KG1 (cell line): ENCODE measurements around the gene CFAP68.
A peak's percentile ranks its signal among the peaks of the same experiment; 100 is the strongest.

Experiments
- DNase-seq: peaks from one replicate; lab custom pipeline; 2025; lab: John Stamatoyannopoulos, UW

The CFAP68 gene, protein sequence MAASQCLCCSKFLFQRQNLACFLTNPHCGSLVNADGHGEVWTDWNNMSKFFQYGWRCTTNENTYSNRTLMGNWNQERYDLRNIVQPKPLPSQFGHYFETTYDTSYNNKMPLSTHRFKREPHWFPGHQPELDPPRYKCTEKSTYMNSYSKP

DNA sequence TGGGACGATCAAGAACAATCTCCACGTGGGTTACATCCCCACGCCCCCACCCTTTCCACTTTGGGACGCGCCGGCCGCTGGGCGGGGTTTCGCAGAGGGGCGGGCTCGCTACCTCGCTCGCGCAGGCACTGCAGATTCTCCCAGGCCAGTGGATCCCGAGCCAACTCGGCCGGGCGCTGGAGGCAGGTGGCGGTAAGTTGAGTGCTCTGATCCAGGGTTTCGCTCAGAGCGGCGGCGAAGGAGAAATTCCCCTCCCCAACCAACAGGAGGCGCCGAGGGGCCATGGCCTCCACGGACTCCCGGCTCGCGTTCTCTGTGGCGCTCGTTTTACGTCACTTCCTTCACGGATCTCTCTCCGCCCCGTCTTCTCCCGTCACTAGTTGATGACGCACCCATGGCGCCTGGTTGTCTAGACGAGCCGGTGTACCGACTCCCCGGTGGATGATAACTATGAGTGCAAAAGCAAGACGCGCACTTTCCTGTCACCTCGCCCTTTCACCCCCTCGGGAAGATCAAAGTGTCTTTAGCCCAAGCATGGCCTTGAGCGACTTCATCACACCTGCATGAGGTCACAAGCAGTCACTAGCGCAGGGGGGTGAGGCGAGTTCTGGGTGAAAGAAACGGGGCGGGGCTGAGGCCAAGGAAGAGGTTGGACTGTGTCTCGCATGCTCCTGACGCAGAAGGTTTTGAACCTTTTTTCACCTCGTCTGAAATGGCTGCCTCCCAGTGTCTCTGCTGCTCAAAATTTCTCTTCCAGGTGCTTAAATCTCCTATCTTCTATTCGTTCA, at the start of gene CFAP68, which contains the start of gene FDXACB1:
TSS of gene CFAP68 (plus strand) at position 693 of the 788 bp plus-strand sequence. CDS start at position 713, 20 bp downstream.
TSS of gene FDXACB1 (minus strand) at position 317 of the 788 bp plus-strand sequence. CDS start at position 284, 33 bp downstream.
- DNase-seq, result peak; percentile 100

DNA sequence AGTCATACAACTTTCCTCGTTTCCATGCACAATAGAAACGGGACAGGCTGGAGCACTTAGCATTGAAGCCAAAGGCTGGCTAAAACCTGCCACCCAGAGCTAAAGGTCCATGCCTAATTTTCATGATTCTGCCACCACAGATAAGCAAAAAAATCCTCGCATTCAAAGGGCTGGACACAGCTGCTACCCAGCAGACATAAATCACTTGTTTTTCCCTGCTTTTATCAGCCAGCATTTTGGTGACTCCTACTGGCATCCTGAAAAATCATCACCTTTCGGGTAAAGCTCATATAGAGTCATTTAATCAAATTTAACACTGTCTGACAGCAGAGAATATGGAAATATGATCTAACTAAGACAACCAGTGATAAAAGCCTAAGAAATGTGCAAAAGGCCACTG, 45.8 kb upstream of the CFAP68 start:
- no peak for DNase-seq

DNA sequence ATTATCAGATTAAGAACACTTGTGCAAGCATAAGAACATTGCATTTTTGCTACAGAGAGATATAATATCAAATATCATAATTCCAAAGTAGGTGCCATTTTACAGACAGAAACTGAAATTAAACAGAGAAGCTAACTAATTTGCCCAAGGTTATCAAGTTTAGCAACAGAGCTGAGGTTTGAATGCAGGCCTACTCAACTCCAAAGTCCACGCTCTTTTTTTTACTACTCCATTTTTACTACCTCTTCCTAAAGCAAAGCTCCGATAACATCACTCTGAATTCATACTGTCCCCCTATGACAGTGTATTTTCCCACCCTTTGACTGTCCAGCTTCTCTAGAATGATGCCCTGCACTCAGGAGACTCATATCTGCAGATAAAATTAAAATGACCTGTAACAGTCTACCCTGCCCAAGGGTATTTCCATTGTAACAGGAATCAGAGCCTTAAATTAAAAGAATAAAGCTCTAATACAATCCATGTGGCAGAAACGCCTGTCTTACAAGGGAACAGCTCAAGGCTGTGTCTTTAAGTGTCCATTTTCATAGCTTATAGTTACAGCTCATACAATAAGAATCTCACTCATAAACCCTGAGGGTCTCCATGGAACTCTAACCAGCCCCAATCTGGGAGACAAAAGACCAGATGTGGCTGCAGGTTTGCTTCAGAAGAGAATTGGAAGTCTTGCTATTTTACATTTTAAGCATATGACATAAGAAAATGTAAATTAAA, 44.7 kb upstream of the CFAP68 start:
- no peak for DNase-seq

DNA sequence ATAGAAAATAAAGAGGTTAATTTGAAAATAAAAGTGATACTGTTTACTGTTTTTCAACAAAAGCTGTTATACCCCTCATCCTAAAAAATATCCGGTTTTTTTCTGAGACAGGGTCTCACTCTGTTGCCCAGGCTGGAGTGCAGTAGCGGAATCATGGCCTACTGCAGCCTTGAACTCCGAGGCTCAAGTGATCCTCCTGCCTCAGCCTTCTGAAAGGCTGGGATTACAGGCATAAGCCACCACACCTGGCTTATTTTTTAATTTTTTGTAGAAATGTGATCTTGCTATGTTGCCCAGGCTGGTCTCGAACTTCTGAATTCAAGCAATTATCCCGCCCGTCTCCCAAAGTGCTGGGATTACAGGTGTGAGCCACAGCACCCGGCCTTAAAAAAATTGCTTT, 43.7 kb upstream of the CFAP68 start:
- no peak for DNase-seq

DNA sequence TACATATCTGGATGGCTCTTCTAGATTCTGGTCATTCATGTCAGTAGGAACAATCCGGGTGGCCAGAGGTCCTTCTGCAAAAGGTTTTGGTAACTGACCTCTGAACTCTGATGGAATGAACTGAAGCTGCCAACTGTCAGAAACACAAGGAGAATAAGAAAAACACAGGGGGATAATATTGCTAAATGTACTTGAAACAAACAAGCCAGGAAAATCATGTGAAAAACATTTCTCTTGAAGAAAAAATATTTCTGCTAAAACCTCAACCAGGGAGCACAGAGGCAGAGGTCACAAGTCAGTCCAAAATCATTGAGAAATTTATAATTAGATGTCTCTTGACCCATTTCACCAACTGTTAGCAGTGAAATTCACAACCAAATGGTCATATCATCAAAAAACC, 43.2 kb upstream of the CFAP68 start:
- DNase-seq, result no peak

DNA sequence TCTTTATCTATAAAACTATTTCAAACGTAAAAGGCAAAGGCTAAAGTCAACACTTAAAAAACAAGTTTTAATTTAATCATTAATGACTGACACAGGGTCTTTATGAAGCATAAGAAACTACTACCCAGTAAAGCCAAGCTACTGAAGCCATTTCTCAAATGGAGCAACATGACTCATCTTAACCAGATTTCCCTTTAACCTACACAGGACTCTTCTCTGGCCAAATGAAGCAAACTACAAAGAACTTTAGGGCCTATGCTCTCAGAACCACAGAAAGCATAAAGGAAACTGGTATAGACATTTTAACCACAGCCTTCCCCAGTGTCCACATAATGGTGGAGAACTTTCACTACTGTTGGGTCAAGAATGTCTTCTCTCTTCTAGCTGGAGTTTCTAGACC, 42.6 kb upstream of the CFAP68 start:
- DNase-seq, result peak; percentile 16

DNA sequence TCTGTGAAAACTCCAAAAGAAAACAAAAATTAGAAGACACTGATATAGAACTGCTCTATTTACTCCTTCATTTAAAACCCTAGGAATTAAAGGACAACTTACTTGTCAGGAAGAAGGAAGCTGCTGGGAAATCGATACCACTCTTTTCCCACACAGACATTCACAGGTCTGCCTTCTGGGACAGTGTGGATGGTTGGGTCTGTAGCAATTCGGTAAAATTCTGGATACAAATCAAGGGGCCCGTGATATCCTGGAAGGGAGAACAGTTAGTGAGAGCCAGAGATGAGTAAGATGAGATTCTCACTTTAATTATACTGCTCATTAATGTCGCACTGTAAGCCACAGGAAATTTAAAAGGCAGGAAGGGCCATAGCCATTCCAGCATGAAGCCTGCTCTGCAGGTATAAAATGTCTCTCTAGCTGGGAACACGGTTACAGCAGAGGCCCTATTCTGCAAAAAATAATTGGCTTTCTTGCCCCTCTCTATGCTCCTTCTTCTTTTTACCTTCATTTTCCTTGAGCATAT, 41.9 kb upstream of the CFAP68 start:
- no peak for DNase-seq

DNA sequence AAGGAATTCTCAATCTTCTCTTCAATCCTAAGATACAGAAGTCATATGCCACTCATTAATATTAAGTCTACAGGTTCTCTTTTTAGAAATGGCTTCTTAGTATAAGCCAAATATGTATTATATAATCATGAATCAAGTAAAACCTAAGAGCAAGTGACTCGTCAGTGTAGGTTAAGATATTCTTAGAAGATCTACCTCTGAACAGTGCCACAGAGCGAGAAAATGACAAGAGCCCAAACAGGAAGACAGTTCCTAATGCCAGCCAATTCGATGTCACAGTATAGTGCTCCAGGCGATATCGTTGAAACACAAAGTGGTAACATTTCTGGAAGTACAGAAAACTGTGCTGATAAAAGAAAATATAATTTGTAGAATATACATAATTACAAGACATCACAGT, 41.3 kb upstream of the CFAP68 start:
- no peak for DNase-seq

DNA sequence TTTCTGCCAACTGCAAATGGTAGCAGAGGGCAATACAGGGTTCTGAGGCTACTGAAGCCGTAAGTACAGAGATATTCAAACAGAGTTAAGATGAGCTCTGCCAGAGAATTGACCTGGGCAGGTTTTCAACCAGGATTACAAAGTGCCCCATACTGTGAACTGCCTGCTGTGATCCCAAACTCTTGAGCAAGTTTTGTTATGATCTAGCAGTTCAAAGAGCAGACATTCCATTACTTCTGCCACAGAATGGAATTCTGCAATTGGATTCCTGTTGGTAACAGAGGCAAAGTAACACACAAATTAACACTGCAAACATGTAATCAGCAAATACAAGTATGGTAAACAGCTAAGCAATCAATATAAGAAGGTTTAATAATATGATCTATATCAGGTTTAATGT, 39.2 kb upstream of the CFAP68 start:
- DNase-seq, result no peak

DNA sequence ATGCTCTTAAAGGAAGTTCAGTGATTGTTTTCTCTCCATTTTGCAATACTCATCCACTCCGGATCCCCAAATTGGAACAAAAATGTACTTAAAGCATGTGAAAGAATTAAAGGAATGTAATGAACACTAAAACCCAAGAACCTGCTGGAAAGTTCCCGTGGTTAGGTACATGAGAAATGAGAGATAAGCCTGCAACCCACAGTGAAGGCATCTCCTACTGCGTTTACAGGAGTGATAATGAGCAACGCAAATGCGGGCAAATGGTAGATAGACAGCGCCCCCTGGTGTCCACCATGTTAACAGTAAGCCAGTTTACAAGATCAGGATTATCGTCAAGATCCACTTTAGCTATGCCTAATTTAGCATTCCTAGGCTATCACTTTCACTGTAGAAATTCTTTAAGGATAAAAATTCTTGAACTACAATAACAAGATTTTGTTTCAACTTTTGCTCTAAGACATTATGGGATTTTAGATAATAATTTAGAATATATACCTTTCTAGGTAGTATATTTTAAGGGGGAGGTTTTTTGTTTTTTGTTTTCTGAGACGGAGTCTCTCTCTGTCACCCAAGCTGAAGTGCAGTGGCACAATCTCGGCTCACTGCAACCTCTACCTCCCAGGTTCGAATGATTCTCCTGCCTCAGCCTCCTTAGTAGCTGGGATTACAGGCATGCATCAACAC, 37.8 kb upstream of the CFAP68 start:
- DNase-seq, result peak; percentile 87

DNA sequence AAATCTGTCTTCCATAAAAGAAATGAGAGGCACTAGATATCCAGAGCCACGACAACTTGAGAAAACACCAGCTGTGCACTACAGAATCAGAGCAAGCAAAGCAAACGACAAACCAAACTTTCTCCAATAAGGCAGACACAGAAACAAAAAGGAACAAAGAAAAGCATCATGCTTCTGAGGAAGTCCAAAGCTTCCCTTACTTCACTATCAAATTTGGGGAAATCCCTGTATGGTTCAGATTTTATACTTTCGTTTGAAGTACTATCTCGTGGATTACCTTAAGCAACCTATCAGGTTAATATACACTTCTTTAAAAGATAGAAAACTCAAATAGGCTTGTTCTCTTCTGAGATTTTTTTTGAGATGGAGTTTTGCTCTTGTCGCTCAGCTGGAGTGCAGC, 35.7 kb upstream of the CFAP68 start:
- DNase-seq, result no peak

DNA sequence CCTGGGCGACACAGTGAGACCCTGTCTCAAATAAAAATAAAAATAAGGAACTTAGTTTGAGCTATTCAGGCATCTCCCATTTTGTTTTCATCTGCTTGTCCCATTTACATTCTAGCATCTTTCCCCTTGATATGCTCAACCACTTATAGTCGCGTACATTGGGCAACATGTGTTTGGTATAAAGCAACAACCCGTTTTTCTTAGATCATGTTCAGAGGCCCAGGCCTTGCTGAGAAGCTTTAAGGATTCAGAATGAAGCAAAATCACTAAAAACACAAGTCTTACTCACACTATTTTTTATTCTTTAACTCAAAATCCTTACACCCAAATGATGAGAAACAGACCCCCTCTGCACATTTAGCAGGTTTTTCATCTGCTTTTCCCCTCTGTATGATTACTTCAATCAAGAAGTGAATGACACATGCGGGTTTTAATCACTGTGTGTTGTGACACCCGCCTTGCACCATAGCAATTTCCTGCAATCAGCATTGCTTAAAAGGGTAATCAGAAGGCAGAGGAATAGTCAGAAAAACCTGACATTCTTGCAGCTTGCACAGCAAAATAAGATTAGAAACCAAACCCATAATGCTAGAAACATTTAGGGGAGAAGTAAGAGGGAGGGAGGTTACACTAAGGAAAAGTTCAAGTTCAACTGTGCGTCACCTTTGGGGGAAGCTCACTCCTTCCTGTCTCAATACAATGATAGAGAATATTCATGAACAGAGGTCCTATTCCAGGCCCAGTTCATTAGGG, 33.9 kb upstream of the CFAP68 start:
- no peak for DNase-seq

DNA sequence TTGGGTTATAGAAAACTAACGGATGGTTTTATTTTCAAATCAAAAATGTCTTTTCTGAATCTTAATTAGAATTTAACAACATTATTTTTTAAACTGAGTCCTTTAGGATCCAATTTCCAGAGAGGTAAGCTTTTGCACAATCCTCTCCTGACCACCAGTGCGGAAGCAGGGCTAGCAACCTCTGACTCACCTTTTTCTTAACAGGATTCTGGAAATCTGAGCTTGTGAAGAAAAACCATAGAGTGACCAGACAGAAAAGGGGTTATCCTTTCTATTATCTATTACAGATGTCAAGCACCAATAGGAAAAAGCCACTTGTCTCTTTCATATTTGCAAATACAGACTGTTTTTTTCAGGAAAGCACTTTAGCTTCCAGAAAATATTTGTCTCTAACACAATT, 33.3 kb upstream of the CFAP68 start:
- DNase-seq, result no peak

DNA sequence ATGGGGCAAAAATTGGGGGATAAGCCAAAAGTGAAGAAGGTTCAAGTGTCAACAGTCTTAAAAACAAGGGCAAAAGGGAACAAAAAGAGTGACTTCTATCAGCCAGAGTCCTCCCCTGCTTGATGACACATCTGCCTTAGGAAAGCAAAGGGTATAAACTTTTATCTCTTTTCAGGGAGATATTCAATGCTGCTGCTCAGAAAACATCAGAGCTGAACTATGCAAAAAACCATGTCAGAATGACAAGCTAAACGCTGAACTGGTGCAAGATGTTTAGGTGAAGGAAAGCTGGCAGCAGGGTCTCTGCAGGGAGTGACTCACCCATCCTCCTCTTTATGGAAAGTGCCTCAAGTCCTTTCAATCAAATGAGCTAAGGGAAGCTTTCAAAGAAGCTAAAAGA, 32.7 kb upstream of the CFAP68 start:
- DNase-seq, result no peak

DNA sequence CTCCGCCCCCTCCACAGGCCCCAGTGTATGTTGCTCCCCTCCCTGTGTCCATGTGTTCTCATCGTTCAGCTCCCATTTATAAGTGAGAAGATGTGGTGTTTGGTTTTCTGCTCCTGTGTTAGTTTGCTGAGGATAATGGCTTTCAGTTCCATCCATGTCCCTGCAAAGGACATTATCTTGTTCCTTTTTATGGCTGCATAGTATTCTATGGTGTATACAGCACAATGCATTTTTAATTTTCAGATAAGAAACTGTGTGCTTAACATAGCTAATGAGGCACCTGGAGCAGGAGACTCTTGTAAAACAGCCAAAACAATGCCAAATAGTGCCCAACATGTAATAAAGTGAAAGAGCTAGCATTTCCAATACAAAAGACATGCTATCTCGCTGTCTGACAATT, 29.7 kb upstream of the CFAP68 start:
- no peak for DNase-seq

DNA sequence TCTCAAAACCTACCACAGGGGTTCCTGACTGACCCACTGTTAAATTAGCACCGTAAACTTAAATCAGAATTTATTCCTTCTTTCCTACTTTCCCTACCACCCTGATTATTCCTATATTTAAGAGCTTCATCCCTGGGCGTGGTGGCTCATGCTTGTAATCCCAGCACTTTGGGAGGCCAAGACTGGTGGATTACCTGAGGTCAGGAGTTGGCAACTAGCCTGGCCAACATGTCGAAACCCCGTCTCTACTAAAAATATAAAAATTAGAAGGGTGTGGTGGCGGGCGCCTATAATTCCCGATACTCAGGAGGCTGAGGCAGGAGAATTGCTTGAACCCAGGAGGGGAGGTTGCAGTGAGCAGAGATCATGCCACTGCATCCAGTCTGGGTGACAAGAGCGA, 28.3 kb upstream of the CFAP68 start:
- DNase-seq, result no peak

DNA sequence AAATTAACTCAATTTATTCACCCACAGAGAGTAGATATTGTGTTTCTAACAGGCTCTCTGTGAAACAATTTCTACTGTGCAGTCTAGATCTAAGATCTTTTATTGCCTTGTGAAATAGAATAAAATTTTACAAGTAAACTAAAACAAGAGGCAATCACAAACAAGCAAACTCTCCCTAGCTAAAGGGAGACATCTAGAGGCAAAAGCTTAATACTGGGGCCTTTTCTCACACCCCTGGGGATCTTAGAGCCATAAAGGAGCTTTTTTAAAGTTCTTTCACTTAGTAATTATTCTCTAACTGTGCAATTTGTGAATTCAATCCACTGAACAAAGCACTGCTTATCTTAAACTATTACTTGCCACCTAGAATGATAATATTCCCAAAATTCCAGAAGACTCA, 27.7 kb upstream of the CFAP68 start:
- no peak for DNase-seq

DNA sequence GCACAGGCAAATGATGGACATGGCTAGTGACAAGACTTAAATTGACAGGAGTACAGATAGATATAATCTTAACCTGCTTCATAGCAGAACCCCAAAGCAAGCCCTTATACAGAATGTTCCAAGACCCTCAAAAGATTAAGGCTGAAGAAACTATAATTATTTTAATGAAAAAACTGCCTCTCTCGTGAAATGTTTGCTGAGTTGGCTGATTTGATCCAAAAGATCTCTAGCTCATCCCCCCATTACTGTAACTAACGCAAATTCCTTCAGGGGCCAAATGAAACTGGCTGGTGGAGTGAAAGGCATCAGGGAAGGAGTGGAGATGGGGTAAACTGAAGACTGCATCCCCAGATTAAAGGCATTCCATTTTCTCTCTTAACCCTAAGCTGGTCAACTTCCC, 27.2 kb upstream of the CFAP68 start:
- DNase-seq, result no peak

DNA sequence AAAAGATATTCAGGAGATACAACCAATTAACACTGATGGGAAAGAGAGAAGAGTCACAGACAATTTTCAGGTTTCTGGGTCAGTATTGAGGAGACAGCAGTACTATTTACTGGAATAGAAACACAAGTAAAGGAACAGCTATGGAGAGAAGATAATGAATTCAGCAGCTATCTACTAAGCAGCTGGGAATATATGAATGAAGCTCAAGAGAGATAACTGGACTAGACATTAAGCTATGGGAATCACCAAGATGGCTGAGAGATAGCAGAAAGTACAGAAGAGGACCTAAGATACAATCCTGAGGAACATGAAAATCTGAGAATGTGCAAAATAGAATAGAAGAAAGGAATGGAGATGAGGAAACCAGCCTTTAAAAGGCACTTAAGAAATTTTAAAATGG, 23.8 kb upstream of the CFAP68 start:
- no peak for DNase-seq

DNA sequence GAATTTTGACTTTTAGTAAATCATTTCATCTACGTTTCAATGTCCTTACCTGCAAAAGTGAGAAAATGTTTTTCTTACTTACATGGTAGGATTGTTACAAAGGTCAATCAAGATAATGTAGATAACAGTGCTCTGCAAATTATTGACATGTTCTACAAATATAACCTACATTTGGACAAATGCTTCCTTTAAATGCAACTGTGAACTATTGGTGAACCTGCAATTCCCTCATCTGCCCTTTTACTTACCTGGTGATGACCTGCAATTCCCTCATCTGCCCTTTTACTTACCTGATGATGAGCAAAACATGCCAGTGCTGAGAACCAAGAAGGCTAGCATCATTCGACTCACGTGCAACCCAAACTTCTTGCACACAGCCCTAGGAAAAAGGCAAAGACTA, 19.1 kb upstream of the CFAP68 start:
- DNase-seq, result no peak

DNA sequence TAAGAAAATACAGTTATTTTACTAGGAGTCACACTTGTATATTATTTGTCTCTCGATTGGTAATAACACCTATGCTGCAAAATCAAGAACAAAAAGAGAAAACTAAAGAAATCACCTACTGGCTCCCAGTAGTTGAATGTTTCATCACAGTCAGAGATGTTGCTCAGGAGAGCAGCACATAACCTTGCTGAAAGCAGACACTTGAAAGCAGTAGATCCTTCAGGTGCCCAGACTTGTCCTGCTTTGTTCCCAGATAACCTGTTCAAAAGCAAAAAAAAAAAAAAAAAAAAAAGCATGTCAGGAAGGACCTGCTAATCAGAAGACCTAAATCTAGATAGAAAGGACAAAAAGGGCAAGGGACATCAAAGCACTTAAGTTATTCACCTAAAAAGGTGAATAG, 9.2 kb upstream of the CFAP68 start:
- no peak for DNase-seq

DNA sequence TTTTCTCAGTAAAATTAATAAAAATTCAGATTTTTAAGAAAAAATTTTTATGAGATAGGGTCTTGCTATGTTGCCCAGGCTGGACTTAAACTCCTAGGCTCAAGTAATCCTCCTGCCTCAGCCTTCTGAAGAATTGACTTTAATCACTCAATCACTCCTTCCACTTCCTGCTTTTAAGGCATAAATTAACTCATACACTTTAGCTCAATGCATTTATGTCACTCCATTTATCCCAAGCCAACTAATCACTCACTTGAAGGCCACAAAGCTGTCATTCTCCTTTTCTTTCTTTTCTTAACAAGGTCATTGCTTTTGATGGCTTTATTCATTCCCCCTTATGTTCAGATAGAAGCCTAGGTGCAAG, 8.8 kb upstream of the CFAP68 start:
- DNase-seq, result no peak
